GM12878 (cell line): Measurements from ENCODE around the gene USH2A.

Source experiments
- MTA3 ChIP-seq: IDR thresholded peaks from 2 replicates; pipeline ENCODE4 v1.6.1; 2012; ENCODE audit warnings: low read length, inconsistent platforms, borderline replicate concordance
- POLR2AphosphoS5 ChIP-seq: IDR thresholded peaks from 2 replicates; pipeline ENCODE4 v1.6.1; 2011; ENCODE audit warnings: mild to moderate bottlenecking, low read length, inconsistent platforms
- TAF1 ChIP-seq: IDR thresholded peaks from 2 replicates; pipeline ENCODE4 v1.6.1; 2011; ENCODE audit warnings: mild to moderate bottlenecking, low read depth, low read length, borderline replicate concordance
- TCF7 ChIP-seq: IDR thresholded peaks from 2 replicates; pipeline ENCODE4 v1.6.1; 2014; ENCODE audit warnings: antibody characterized with exemption, borderline replicate concordance

DNA sequence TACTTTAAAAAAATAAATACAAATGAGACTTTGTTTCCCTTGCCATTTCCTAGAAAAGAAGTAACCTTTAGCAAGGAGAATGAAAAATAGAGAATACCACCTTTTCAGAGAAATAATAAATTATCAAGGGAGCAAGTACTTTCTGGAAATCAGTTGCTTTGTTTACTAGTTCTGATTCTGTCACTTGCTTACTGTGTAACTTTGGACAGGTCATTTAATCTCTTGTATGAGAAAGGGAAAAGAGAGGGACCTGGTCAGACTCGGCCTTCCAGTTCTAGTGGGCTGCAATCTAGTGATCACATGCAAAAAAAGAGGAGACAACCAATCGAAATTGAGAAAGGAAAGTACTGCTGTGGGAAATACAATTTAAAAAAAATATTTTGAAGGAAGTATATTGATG lies 822.0 kb downstream of the USH2A start:
- TF ChIP-seq TAF1 (no peak), TCF7 (no peak), POLR2AphosphoS5 (no peak), MTA3 (no peak)
